ENCODE measurements around the gene GIGYF2.

DNA sequence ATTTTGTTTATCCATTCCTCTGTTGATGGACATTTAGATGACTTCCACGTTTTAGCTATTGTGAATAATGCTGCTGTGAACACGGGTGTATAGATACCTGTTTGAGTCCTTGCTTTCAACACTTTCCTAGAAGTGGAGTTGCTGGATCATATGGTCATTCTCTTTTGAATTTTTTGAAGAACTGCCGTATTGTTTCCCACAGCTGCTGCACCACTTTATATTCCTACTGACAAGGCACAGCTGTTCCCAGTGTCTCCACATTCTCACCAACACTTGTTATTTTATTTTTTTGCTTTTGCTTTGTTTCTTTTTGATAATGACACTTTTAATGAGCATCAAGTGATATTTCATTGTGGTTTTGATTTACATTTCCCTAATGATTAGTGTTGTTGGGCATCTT lies 120.6 kb downstream of the GIGYF2 start:
- TF ChIP-seq, protein P1, sequence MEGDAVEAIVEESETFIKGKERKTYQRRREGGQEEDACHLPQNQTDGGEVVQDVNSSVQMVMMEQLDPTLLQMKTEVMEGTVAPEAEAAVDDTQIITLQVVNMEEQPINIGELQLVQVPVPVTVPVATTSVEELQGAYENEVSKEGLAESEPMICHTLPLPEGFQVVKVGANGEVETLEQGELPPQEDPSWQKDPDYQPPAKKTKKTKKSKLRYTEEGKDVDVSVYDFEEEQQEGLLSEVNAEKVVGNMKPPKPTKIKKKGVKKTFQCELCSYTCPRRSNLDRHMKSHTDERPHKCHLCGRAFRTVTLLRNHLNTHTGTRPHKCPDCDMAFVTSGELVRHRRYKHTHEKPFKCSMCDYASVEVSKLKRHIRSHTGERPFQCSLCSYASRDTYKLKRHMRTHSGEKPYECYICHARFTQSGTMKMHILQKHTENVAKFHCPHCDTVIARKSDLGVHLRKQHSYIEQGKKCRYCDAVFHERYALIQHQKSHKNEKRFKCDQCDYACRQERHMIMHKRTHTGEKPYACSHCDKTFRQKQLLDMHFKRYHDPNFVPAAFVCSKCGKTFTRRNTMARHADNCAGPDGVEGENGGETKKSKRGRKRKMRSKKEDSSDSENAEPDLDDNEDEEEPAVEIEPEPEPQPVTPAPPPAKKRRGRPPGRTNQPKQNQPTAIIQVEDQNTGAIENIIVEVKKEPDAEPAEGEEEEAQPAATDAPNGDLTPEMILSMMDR (IDR thresholded peaks at IDR 0.05): no peak
- no peak for TF ChIP-seq POLR2AphosphoS5 (IDR thresholded peaks at IDR 0.05)
- TF ChIP-seq POLR2A (IDR thresholded peaks at IDR 0.05): no peak
- no peak for TF ChIP-seq EP300 (IDR thresholded peaks at IDR 0.05)
